SK-N-SH treated with all-trans-retinoic acid at 6 μM for 48 hours (cell line): ENCODE measurements around the gene SETD4.

ENCODE experiments used
- ARNTL ChIP-seq: fragments of 450-650 bp; formaldehyde crosslinking; IDR thresholded peaks from 2 replicates; pipeline ENCODE4 v1.5.0; 2020; ENCODE audit warnings: low read depth, mild to moderate bottlenecking, moderate library complexity, borderline replicate concordance
- BACH2 ChIP-seq: fragments of 250-450 bp; sonication (Bioruptor Pico); IDR thresholded peaks from 2 replicates; pipeline ENCODE4 v1.9.0; 2021; ENCODE audit warnings: mild to moderate bottlenecking, borderline replicate concordance
- GLIS3 ChIP-seq: fragments of 250-450 bp; sonication (Bioruptor Pico); IDR thresholded peaks from 2 replicates; pipeline ENCODE4 v1.5.0; 2020; ENCODE audit warnings: mild to moderate bottlenecking, moderate library complexity
- OSR1 ChIP-seq: fragments of 250-450 bp; sonication (Bioruptor Pico); IDR thresholded peaks from 2 replicates; pipeline ENCODE4 v1.8.0; 2022; ENCODE audit warnings: moderate library complexity, mild to moderate bottlenecking, inconsistent platforms
- PPARA ChIP-seq: fragments of 250-450 bp; sonication (Bioruptor Pico); IDR thresholded peaks from 2 replicates; pipeline ENCODE4 v1.5.0; 2020; ENCODE audit warnings: mild to moderate bottlenecking, borderline replicate concordance
- TSHZ2 ChIP-seq: fragments of 250-450 bp; sonication (Bioruptor Pico); IDR thresholded peaks from 2 replicates; pipeline ENCODE4 v1.5.0; 2020; ENCODE audit warnings: mild to moderate bottlenecking, moderate library complexity
- ZFP30 ChIP-seq: fragments of 450-650 bp; formaldehyde crosslinking; IDR thresholded peaks from 2 replicates; pipeline ENCODE4 v1.5.0; 2022; ENCODE audit warnings: mild to moderate bottlenecking, moderate library complexity
- ZNF565 ChIP-seq: fragments of 450-650 bp; formaldehyde crosslinking; conservative IDR thresholded peaks from 2 replicates; pipeline ENCODE4 v1.5.0; 2020; ENCODE audit warnings: low read depth, mild to moderate bottlenecking, moderate library complexity
- ZNF70 ChIP-seq: fragments of 450-650 bp; formaldehyde crosslinking; IDR thresholded peaks from 2 replicates; pipeline ENCODE4 v1.5.0; 2020; ENCODE audit warnings: mild to moderate bottlenecking, moderate library complexity
- ZNF8 ChIP-seq: fragments of 450-650 bp; formaldehyde crosslinking; IDR thresholded peaks from 2 replicates; pipeline ENCODE4 v1.5.0; 2020; ENCODE audit warnings: mild to moderate bottlenecking, moderate library complexity
- TF ChIP-seq, protein P1 (sequence below): fragments of 250-450 bp; sonication (Bioruptor Pico); IDR thresholded peaks from 2 replicates; pipeline ENCODE4 v1.8.0; 2021; ENCODE audit warnings: low read depth, mild to moderate bottlenecking, moderate library complexity, borderline replicate concordance
- TF ChIP-seq, protein P2 (sequence below): fragments of 250-450 bp; sonication (Bioruptor Pico); IDR thresholded peaks from 2 replicates; pipeline ENCODE4 v1.8.0; 2020; ENCODE audit warnings: mild to moderate bottlenecking, moderate library complexity, borderline replicate concordance

DNA sequence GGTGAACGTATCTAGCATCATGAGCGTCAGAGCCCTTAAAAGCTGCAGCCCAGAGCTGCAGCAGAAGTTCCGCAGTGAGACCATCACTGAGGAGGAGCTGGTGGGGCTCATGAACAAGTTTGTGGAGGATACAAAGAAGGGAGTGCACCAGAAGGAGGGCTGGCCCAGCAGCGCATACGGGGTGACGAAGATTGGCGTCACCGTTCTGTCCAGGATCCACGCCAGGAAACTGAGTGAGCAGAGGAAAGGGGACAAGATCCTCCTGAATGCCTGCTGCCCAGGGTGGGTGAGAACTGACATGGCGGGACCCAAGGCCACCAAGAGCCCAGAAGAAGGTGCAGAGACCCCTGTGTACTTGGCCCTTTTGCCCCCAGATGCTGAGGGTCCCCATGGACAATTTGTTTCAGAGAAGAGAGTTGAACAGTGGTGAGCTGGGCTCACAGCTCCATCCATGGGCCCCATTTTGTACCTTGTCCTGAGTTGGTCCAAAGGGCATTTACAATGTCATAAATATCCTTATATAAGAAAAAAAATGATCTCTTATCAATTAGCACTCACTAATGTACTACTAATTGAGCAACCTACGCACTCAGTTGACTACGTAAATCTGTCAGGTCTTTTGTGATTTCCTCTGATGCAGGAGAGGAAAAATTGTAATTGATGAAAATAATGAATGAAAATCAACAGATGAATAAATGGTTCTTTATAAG, 12.3 kb upstream of the SETD4 start:
- TF ChIP-seq ZNF565 (CRISPR knock-in tag) = no peak
- no peak for TF ChIP-seq TSHZ2 (CRISPR knock-in tag)
- no peak for TF ChIP-seq ZFP30 (CRISPR knock-in tag)
- TF ChIP-seq PPARA (CRISPR knock-in tag) = no peak
- no peak for TF ChIP-seq ARNTL
- TF ChIP-seq ZNF8 (CRISPR knock-in tag) = no peak
- TF ChIP-seq, protein P1, sequence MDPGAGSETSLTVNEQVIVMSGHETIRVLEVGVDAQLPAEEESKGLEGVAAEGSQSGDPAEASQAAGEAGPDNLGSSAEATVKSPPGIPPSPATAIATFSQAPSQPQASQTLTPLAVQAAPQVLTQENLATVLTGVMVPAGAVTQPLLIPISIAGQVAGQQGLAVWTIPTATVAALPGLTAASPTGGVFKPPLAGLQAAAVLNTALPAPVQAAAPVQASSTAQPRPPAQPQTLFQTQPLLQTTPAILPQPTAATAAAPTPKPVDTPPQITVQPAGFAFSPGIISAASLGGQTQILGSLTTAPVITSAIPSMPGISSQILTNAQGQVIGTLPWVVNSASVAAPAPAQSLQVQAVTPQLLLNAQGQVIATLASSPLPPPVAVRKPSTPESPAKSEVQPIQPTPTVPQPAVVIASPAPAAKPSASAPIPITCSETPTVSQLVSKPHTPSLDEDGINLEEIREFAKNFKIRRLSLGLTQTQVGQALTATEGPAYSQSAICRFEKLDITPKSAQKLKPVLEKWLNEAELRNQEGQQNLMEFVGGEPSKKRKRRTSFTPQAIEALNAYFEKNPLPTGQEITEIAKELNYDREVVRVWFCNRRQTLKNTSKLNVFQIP = no peak
- TF ChIP-seq GLIS3 (CRISPR knock-in tag) = no peak
- no peak for TF ChIP-seq BACH2 (CRISPR knock-in tag)
- TF ChIP-seq, protein P2, sequence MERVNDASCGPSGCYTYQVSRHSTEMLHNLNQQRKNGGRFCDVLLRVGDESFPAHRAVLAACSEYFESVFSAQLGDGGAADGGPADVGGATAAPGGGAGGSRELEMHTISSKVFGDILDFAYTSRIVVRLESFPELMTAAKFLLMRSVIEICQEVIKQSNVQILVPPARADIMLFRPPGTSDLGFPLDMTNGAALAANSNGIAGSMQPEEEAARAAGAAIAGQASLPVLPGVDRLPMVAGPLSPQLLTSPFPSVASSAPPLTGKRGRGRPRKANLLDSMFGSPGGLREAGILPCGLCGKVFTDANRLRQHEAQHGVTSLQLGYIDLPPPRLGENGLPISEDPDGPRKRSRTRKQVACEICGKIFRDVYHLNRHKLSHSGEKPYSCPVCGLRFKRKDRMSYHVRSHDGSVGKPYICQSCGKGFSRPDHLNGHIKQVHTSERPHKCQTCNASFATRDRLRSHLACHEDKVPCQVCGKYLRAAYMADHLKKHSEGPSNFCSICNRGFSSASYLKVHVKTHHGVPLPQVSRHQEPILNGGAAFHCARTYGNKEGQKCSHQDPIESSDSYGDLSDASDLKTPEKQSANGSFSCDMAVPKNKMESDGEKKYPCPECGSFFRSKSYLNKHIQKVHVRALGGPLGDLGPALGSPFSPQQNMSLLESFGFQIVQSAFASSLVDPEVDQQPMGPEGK (CRISPR knock-in tag) = no peak
- no peak for TF ChIP-seq ZNF70 (CRISPR knock-in tag)
- TF ChIP-seq OSR1 = no peak
